ENCODE results near the gene B4GALNT3.

B4GALNT3 gene

DNA sequence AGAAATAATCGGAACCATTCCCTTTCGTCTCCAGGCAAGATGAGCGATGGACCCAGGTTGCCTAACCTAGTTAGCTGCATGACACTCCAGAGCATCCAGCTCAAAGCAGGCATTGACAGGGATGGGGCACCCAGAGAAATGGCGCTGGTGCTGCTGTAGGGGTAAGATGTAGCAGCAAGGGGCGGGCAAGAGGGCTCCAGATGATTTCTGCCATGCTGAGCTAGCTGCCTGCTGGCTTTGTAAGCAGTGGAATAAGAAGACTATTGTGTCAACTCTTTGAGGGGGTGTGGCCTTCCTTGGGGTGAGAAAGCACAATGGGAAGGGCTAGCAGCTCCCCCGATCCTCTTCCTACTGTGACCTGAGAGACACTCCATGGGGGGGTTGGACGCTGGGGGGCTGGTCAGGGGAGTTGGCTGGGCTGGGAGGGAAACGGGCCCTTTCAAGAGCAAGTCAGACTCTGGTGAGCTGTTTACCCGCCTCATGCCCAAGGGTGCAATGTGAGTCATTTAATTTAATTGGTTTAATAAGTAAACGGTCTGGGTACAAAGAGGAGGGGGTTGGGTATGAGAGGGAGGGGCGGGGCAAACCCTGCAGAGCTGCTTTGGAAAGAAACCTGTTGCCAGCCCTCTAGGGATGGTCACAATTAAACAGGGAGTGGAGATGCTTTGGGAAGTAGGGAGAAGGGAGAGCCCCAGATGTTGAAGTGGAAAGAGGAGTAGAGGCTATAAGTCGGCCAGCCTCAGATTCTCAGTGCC is 50.5 kb downstream of the B4GALNT3 start:
- no peak for DNase-seq

- no peak for DNase-seq
Observed at GRCh38 chr12:512933-513332, 53.2 kb downstream of the B4GALNT3 start.

GRCh38 chr12:513446-513845 is 53.7 kb downstream of the B4GALNT3 start:
- DNase-seq: no peak

- DNase-seq: peak; percentile 21
Observed at GRCh38 chr12:517538-517937, 57.8 kb downstream of the B4GALNT3 start.

DNA sequence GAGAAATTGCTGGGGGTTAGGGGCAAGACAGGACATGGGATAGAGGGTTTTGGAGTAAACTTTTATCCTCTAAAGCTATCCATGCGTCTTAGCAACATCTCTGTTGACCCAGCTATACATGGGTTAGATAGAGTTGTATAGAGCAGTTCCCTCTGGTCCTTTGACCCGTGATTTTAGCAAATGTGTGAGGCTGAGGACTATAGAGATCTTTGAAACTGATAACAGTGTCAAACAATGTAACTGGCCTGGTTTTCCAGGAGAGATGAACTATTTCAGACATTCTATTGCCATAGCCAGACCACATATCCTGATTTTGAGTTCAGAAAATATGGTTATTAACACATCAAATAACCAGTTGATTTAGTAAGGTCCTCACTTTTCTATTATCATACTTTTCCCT is 60.4 kb downstream of the B4GALNT3 start:
- no peak for DNase-seq

- DNase-seq: no peak
Observed at GRCh38 chr12:522692-523378, 63.1 kb downstream of the B4GALNT3 start.

DNA sequence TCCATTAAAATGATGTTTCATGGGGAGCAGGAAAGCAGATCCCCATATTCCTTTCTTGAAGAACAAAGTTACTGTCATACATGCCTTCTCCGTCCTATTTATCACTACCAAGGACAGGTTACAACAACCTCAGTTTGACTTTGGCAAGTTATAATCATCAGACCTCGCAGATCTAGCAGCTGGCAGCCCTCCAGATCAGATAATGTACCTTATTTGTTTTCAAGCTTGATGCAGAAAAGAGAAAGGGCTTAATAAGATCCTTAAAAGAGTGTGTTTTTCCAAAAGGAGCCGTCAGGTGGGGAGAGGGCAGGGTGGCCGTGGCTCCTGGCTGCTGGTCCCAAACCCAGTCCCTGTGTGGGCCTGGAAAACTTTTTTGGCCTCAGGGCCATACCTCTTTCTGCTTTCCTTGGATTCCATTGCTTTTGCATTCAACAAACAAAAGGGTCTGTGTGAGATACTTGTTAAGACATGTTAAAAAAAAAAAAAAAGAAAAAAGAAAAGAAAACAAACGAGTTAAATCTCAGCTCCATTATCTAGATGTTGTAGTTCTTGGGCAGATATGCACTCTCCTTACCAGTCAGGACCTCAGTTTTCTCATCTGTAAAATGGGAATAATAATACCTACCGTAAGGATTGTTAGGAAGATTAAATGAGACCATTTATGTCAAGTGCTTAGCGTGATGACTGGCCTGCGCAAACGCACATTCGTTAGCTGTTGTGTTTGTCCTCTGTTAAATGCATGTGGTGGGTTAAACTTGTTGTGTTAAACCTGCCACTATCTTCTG is 64.6 kb downstream of the B4GALNT3 start:
- no peak for DNase-seq

DNA sequence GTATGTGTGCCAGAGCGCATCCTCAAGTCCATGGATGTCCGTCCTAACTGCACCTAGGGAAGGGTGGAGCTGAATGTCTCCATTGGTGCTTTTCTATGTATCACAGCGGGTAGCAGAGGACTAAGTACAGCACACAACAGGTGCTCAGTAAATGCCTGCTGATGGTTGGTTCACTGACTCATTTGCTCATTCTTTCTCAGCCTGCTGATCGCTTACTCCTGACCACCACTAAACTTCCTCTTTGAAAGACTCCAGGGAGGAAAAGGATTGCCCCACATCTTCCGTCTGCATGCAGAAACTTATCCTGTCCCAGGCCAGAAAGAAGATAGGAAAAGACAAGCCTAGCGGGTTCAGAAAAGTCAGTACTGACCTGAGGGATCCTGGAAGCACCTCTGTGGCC is 66.3 kb downstream of the B4GALNT3 start:
- DNase-seq: no peak

GRCh38 chr12:527241-527640 is 67.5 kb downstream of the B4GALNT3 start:
- no peak for DNase-seq

DNA sequence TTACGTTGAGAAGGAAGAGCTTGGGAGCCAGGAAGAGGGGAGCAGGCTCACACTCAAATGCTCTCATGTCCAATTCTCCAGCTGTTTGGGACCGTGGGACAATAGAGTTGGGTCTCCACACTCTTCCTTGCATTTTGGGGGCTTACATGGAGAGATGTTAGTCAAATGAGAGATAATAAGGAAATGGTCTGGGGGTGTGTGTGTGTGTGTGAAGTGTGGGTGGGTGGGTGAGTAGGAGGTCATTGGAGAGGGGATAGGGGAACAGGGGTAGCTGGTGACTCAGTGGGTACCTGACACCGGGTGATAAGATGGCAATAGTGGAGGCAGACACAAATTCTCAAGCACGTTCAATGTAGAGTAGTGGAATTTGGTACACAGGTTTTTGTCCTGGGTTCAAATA is 68.0 kb downstream of the B4GALNT3 start:
- DNase-seq: no peak

DNA sequence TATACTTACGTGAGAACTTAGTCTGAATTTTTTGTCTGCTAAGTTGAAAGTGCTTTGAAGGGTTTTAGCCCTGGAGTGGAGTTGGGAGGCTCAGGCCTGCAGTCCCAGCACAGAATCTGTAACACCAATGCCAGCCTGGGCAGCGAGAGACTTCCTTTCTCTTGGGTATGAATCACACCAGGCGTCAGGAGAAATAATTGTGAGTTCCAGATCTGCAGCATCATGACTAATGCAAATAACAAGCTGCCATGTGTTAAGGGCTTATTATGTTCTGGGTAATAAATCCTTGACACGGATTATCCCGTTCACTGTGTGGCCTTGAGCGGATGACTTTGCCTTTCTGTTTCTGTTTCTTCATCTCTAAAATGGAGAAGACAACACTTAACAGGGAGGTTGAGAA is 70.6 kb downstream of the B4GALNT3 start:
- peak; percentile 52 for DNase-seq

- no peak for DNase-seq
Observed at GRCh38 chr12:530821-531220, 71.1 kb downstream of the B4GALNT3 start.

DNA sequence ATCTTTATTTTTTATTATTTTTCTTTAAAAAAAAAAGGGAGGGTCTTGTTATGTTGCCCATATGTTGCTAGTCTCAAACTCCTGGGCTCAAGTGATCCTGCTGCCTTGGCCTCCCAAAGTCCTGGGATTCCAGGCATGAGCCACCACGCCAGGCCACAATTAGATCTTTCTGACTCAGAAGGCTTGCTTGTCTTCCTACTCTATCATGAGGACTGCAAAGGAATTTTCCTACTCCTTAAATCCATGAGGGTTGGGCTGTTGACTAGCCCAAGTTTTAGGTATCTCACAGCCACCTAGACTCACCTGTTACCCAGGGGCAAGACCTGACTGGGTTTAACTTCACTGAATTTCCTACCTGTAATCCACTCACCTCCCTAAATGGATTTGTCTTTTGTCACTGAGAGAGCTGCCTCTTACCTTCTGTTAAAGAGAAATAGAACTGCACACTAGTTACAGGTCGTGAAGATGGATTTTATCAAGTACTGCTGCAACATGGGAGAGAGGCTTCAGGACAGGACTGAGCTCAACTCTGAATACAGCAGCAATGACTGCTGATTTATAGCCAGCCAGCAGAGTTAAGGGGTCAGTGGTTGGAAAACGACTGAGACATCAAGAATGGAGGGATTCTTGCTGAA is 72.3 kb downstream of the B4GALNT3 start:
- DNase-seq: peak; percentile 37

DNA sequence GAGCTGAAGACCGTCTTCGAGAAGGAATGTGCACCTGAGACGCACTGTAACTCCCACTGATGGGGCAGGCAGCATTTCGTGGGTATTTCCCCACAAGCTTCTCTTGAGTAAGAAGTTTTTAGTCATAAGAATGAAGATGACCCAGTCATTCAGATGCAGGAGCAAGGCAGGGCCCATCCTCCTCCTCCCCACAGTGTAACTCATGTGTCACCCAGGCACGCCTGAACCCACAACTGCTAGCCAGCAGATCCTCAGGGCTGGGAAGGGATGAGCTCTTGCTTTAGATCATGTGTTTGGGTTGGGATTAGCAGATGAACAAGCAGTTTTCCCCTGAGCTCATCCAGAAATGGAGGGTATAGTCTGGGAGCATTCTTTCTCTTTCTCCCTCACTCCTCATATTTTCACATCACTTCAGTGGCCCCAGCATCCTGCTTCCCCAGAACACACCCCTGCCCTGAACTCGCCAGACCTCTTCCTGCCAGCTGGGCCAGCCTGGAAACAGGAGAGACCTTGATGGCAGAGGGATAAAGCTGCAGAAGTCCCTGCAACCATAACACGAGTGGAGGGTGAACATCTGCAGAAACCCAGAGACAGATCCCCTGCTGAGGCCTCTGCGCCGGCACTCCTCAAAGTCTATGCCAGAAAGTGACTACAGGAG is 73.3 kb downstream of the B4GALNT3 start:
- peak; percentile 81 for DNase-seq

GRCh38 chr12:533718-534117 is 74.0 kb downstream of the B4GALNT3 start:
- no peak for DNase-seq

DNA sequence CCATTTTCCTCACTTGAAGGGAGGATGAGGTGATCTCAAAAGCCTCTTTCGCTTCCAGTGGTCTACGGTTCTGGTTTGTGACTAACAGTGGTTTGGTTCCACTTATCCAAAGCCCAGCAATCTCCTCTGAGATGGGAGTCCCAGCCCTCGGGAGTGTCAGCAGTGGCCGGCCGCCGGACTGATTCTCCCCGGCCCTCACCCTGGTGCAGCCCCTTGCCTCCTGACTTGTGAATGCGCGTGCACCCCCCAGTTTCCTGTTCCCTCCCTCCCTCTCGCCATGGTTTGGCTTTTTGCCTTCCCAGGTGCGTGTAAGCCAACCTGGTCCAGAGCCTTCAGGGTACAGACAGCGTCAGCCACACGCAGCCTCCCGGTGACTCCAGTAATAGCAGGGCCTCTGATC is 74.5 kb downstream of the B4GALNT3 start:
- DNase-seq: no peak

GRCh38 chr12:535396-535795 is 75.7 kb downstream of the B4GALNT3 start:
- DNase-seq: no peak

DNA sequence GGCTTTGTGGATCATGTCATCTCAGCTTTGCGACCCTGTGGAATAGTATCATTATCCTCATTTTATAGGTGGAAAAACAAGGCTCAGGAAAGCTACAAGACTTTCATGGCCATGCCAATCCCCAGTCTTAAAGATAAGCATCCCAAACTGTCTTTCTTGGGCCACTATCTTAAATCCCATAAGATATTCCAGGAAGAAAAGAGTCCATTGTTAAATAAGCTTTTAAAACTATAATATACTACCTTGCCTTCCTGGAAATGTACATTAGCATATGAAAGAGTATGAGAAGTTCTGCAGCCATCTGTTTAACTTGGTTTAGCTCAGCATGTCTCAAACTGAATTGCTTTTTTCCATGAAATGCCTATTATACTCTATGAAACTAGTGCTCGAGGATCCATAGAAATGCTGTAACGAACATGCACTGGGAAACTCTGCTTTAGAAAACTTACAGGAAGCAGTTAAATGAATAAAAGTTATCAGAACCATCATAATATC is 77.1 kb downstream of the B4GALNT3 start:
- no peak for DNase-seq

- no peak for DNase-seq
Observed at GRCh38 chr12:537772-538171, 78.0 kb downstream of the B4GALNT3 start.

GRCh38 chr12:538731-539539 is 79.2 kb downstream of the B4GALNT3 start:
- peak; percentile 55 for DNase-seq

- no peak for DNase-seq
Observed at GRCh38 chr12:539540-540310, 80.0 kb downstream of the B4GALNT3 start.
